WTC11 (cell line): Measurements from ENCODE around the gene NKAIN2. TPM values are rescaled to one million over a fixed set of nuclear protein-coding genes. Genes with fewer than 3 reads are reported as not detected.

Experiments
- ATAC-seq: fragments of 200-7000 bp; cut with Tn5 transposase; 2 replicates; pipeline ENCODE4 v1.10.0; 2021; ENCODE audit warnings: mild to moderate bottlenecking, moderate library complexity
- CTCF ChIA-PET: fragments of 300-600 bp; sonication (Branson Sonifier 250); formaldehyde crosslinking; loops from one replicate; lab custom pipeline; 2021; ENCODE audit warnings: antibody characterized with exemption; lab: Charles Lee
- POLR2A ChIA-PET: fragments of 350-600 bp; sonication (Branson Sonifier 250); formaldehyde crosslinking; loops from one replicate; lab custom pipeline; 2021; ENCODE audit warnings: antibody characterized with exemption; lab: Charles Lee
- DNase-seq: peaks from one replicate; pipeline ENCODE4 v3.0.0; 2021; ENCODE audit warnings: low spot score
- H3K27ac Mint-ChIP-seq: 2 replicates; pipeline ENCODE4 v1.8.0; 2021; ENCODE audit warnings: mixed read lengths
- H3K27me3 Mint-ChIP-seq: 2 replicates; pipeline ENCODE4 v1.8.0; 2021; ENCODE audit warnings: low read depth, mild to moderate bottlenecking, moderate library complexity, mixed read lengths
- H3K36me3 Mint-ChIP-seq: 2 replicates; pipeline ENCODE4 v1.8.0; 2021; ENCODE audit warnings: mixed read lengths
- H3K4me1 Mint-ChIP-seq: 2 replicates; pipeline ENCODE4 v1.8.0; 2022; ENCODE audit warnings: mixed read lengths
- H3K4me3 Mint-ChIP-seq: 2 replicates; pipeline ENCODE4 v1.8.0; 2021; ENCODE audit warnings: mild to moderate bottlenecking, moderate library complexity, mixed read lengths
- H3K9me3 Mint-ChIP-seq: 2 replicates; pipeline ENCODE4 v1.8.0; 2021; ENCODE audit warnings: mixed read lengths
- ATF2 ChIP-seq: sonication (generic); formaldehyde crosslinking; IDR thresholded peaks from 2 replicates; pipeline ENCODE4 v1.8.1; 2022; ENCODE audit warnings: low read depth, missing genetic modification reagents, borderline replicate concordance
- EMX1 ChIP-seq: fragments of 250-450 bp; sonication (Bioruptor Pico); IDR thresholded peaks from 2 replicates; pipeline ENCODE4 v1.8.0; 2021; ENCODE audit warnings: mild to moderate bottlenecking
- ETV6 ChIP-seq: sonication (generic); formaldehyde crosslinking; IDR thresholded peaks from 2 replicates; pipeline ENCODE4 v1.8.1; 2022; ENCODE audit warnings: mild to moderate bottlenecking, missing genetic modification reagents
- FOXK1 ChIP-seq: sonication (generic); formaldehyde crosslinking; IDR thresholded peaks from 2 replicates; pipeline ENCODE4 v1.8.0; 2022; ENCODE audit warnings: mild to moderate bottlenecking, moderate library complexity, missing genetic modification reagents
- HMGA2 ChIP-seq: fragments of 250-450 bp; sonication (Bioruptor Pico); IDR thresholded peaks from 2 replicates; pipeline ENCODE4 v1.4.0; 2021; ENCODE audit warnings: mild to moderate bottlenecking, moderate library complexity
- MAX ChIP-seq: sonication (generic); formaldehyde crosslinking; IDR thresholded peaks from 2 replicates; pipeline ENCODE4 v1.8.0; 2022; ENCODE audit warnings: mild to moderate bottlenecking, missing genetic modification reagents
- PREB ChIP-seq: sonication (generic); formaldehyde crosslinking; IDR thresholded peaks from 2 replicates; pipeline ENCODE4 v1.8.1; 2022; ENCODE audit warnings: mild to moderate bottlenecking, missing genetic modification reagents, moderate library complexity, borderline replicate concordance
- PRRX2 ChIP-seq: fragments of 250-450 bp; sonication (Bioruptor Pico); IDR thresholded peaks from 2 replicates; pipeline ENCODE4 v1.8.0; 2021; ENCODE audit warnings: mild to moderate bottlenecking
- SMAD3 ChIP-seq: sonication (generic); formaldehyde crosslinking; IDR thresholded peaks from 2 replicates; pipeline ENCODE4 v1.8.0; 2022; ENCODE audit warnings: missing genetic modification reagents, mild to moderate bottlenecking, borderline replicate concordance
- TCF7 ChIP-seq: sonication (generic); formaldehyde crosslinking; IDR thresholded peaks from 2 replicates; pipeline ENCODE4 v1.8.0; 2022; ENCODE audit warnings: mild to moderate bottlenecking, low read depth, missing genetic modification reagents, moderate library complexity
- TEAD1 ChIP-seq: sonication (generic); formaldehyde crosslinking; IDR thresholded peaks from 2 replicates; pipeline ENCODE4 v1.8.0; 2022; ENCODE audit warnings: mild to moderate bottlenecking, missing genetic modification reagents
- ZBTB43 ChIP-seq: sonication (generic); formaldehyde crosslinking; IDR thresholded peaks from 2 replicates; pipeline ENCODE4 v1.8.1; 2023; ENCODE audit warnings: mild to moderate bottlenecking, missing genetic modification reagents
- ZNF138 ChIP-seq: sonication (generic); formaldehyde crosslinking; conservative IDR thresholded peaks from 2 replicates; pipeline ENCODE4 v1.8.1; 2022; ENCODE audit warnings: mild to moderate bottlenecking, moderate library complexity, missing genetic modification reagents
- ZNF317 ChIP-seq: sonication (generic); formaldehyde crosslinking; IDR thresholded peaks from 2 replicates; pipeline ENCODE4 v1.8.1; 2023; ENCODE audit warnings: low read depth, mild to moderate bottlenecking, moderate library complexity, missing genetic modification reagents, borderline replicate concordance
- ZNF396 ChIP-seq: fragments of 250-450 bp; sonication (Bioruptor Pico); IDR thresholded peaks from 2 replicates; pipeline ENCODE4 v1.8.0; 2021; ENCODE audit warnings: mild to moderate bottlenecking, moderate library complexity, borderline replicate concordance
- ZNF532 ChIP-seq: fragments of 250-450 bp; sonication (Bioruptor Pico); IDR thresholded peaks from 2 replicates; pipeline ENCODE4 v1.9.0; 2021; ENCODE audit warnings: mild to moderate bottlenecking, borderline replicate concordance
- total RNA-seq: library from RNA; stranded (reverse); gene quantifications from 3 replicates; pipeline ENCODE4 v1.2.3, GENCODE V29; 2021

Gene NKAIN2
- total RNA-seq, 1 experiment from 2014 or later: 0.33 TPM

- no peak for TF ChIP-seq ATF2
- no peak for TF ChIP-seq MAX
- TF ChIP-seq, all 79 proteins: peak for 0
Observed at GRCh38 chr6:124677874-124678273, 874.2 kb downstream of the NKAIN2 start (continued).

DNA sequence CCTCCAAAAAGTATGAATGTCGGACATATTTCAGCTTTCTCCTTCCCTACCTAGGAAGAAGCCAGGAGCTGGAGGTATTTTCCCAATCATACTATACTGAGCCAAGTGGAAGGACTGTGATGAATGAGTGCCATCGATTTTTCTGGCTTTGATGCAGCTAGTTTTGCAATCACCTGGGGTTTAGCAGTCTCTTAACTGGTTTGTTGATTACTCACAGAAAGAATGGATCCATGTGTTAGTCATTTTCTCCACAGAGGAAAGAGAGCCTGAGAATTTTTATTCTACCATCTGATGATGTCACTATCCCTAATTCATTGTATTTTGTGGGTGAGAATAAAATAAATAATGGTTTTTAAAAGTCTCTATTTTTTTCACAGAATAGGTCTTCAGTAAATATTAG is 875.7 kb downstream of the NKAIN2 start:
- TF ChIP-seq ZNF317 (CRISPR knock-in tag): no peak
- TF ChIP-seq, all 79 proteins: peak for 0
- ATAC-seq (no peak), DNase-seq (no peak)
- POLR2A ChIA-PET: no interaction called here
- Mint-ChIP-seq H3K4me1 (peaks cover 15% of the 10 kb centered on the region), H3K4me3 (no peak overlapping the region), H3K27ac (no peak overlapping the region), H3K36me3 (peaks cover 36% of the 10 kb centered on the region), H3K27me3 (peaks cover 4% of the 10 kb centered on the region; the same call in 1 of the 2 replicates), H3K9me3 (peaks cover 49% of the 10 kb centered on the region)
- CTCF ChIA-PET: no interaction called here

GRCh38 chr6:124682751-124683150 is 879.1 kb downstream of the NKAIN2 start:
- DNase-seq (no peak), ATAC-seq (no peak)
- TF ChIP-seq ETV6 (CRISPR knock-in tag): no peak
- TF ChIP-seq EMX1: no peak
- no peak for TF ChIP-seq PREB (CRISPR knock-in tag)
- no peak for TF ChIP-seq MAX
- TF ChIP-seq ZNF396 (CRISPR knock-in tag): no peak
- TF ChIP-seq TEAD1: no peak
- POLR2A ChIA-PET: interaction anchor here (0.6 kb wide), 1 partner anchor 436 kb away, joined by 3 read pairs; no protein-coding TSS in a partner anchor
- H3K27ac Mint-ChIP-seq: no peak overlapping the region
- H3K36me3 Mint-ChIP-seq: peaks cover 20% of the 10 kb centered on the region
- H3K27me3 Mint-ChIP-seq: no peaks in the 10 kb centered on the region
- peaks cover 30% of the 10 kb centered on the region for H3K9me3 Mint-ChIP-seq
- H3K4me3 Mint-ChIP-seq: no peak overlapping the region
- CTCF ChIA-PET: no interaction called here
- peaks cover 21% of the 10 kb centered on the region for H3K4me1 Mint-ChIP-seq

DNA sequence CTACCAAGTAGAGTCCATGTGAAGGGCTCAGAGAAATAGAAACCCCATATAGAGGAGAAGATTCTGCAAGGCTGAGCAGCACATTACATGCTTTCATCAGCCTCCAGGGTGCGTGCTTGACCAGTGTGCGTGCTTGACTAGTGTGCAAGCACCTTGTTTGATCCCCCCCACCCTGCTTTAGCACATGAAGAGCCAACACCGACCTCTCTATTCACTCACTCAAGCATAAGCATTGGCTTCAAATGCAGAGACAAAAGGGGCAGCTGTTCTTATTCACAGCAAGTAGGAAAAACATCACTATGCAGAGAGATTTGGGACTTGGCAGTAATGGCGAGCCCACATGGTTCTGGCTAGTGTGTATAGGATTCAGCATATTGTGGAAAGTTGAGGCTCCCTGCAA is 879.8 kb downstream of the NKAIN2 start:
- H3K27ac Mint-ChIP-seq: no peak overlapping the region
- peaks cover 13% of the 10 kb centered on the region for H3K36me3 Mint-ChIP-seq
- CTCF ChIA-PET: interaction anchor here (1.0 kb wide), 1 partner anchor 12 kb away, joined by 3 read pairs; no protein-coding TSS in a partner anchor
- H3K9me3 Mint-ChIP-seq: peaks cover 23% of the 10 kb centered on the region
- ATAC-seq (peak; percentile 98), DNase-seq (peak; percentile 30)
- peaks cover 21% of the 10 kb centered on the region for H3K4me1 Mint-ChIP-seq
- no peak overlapping the region for H3K4me3 Mint-ChIP-seq
- TF ChIP-seq ZNF396 (CRISPR knock-in tag): 0 out of 2 replicates have a peak, but pooled peaks have one; percentile 40
- peak; percentile 91 for TF ChIP-seq ZBTB43 (CRISPR knock-in tag)
- TF ChIP-seq PRRX2 (CRISPR knock-in tag): no peak
- POLR2A ChIA-PET: no interaction called here
- no peaks in the 10 kb centered on the region for H3K27me3 Mint-ChIP-seq

GRCh38 chr6:124684621-124685020 is 881.0 kb downstream of the NKAIN2 start:
- CTCF ChIA-PET: no interaction called here
- Mint-ChIP-seq H3K4me1 (peaks cover 21% of the 10 kb centered on the region), H3K4me3 (no peak overlapping the region)
- DNase-seq: no peak
- no peak for TF ChIP-seq SMAD3 (CRISPR knock-in tag)
- no peak for TF ChIP-seq HMGA2 (CRISPR knock-in tag)
- no peak for TF ChIP-seq FOXK1 (CRISPR knock-in tag)
- TF ChIP-seq ZNF138 (CRISPR knock-in tag): no peak
- TF ChIP-seq ZNF532: no peak
- no peak for TF ChIP-seq TCF7 (CRISPR knock-in tag)
- TF ChIP-seq, all 79 proteins: peak for 0
- no peak for ATAC-seq
- POLR2A ChIA-PET: no interaction called here
- Mint-ChIP-seq H3K27ac (no peak overlapping the region), H3K27me3 (no peaks in the 10 kb centered on the region), H3K9me3 (peaks cover 11% of the 10 kb centered on the region; the same call in 1 of the 2 replicates), H3K36me3 (peaks cover 2% of the 10 kb centered on the region; the same call in 1 of the 2 replicates)
